ENCODE results near the gene OXER1.
A peak's percentile ranks its signal among the peaks of the same experiment; 100 is the strongest.

OXER1 gene

GRCh38 chr2:42757981-42758740 lies 5.8 kb downstream of the OXER1 start:
- no peaks in the 10 kb centered on the region for H3K27me3 ChIP-seq (ENCODE audit: insufficient read depth, low read depth)
- H2AFZ ChIP-seq (ENCODE audit: low read depth), result no peak overlapping the region
- no peaks in the 10 kb centered on the region for H4K20me1 ChIP-seq (ENCODE audit: insufficient read depth)
- TF ChIP-seq CTCF (conservative IDR thresholded peaks at IDR 0.05; ENCODE audit: low read depth, low read length), result no peak
- H3K36me3 ChIP-seq (ENCODE audit: insufficient read depth), result no peaks in the 10 kb centered on the region
- no peaks in the 10 kb centered on the region for H3K79me2 ChIP-seq (ENCODE audit: insufficient read depth, low read depth)
- peaks cover 26% of the 10 kb centered on the region for H3K4me1 ChIP-seq (ENCODE audit: low read depth, poor library complexity, severe bottlenecking)
- no peak overlapping the region for H3K27ac ChIP-seq
- no peak overlapping the region for H3K9ac ChIP-seq
- H3K4me2 ChIP-seq, result no peak overlapping the region
- H3K4me3 ChIP-seq (IDR thresholded peaks at IDR 0.05; ENCODE audit: insufficient read depth, low read depth, low read length), result no peak overlapping the region

- H3K36me3 ChIP-seq (ENCODE audit: insufficient read depth), result no peaks in the 10 kb centered on the region
- no peak overlapping the region for H2AFZ ChIP-seq (ENCODE audit: low read depth)
- no peaks in the 10 kb centered on the region for H3K79me2 ChIP-seq (ENCODE audit: insufficient read depth, low read depth)
- H3K27me3 ChIP-seq (ENCODE audit: insufficient read depth, low read depth), result no peaks in the 10 kb centered on the region
- no peak overlapping the region for H3K27ac ChIP-seq
- H3K9ac ChIP-seq, result no peak overlapping the region
- H4K20me1 ChIP-seq (ENCODE audit: insufficient read depth), result no peaks in the 10 kb centered on the region
- no peak for TF ChIP-seq CTCF (conservative IDR thresholded peaks at IDR 0.05; ENCODE audit: low read depth, low read length)
- H3K4me1 ChIP-seq (ENCODE audit: low read depth, poor library complexity, severe bottlenecking), result peaks cover 37% of the 10 kb centered on the region
- H3K4me3 ChIP-seq (IDR thresholded peaks at IDR 0.05; ENCODE audit: insufficient read depth, low read depth, low read length), result no peak overlapping the region
- no peak overlapping the region for H3K4me2 ChIP-seq
These were observed 6.9 kb downstream of the OXER1 start for GRCh38 chr2:42756966-42757513.

- no peak overlapping the region for H3K27ac ChIP-seq
- H3K4me1 ChIP-seq (ENCODE audit: low read depth, poor library complexity, severe bottlenecking), result peaks cover 38% of the 10 kb centered on the region
- H3K9ac ChIP-seq, result no peak overlapping the region; the same call in 1 of the 2 replicates
- no peak overlapping the region for H3K4me2 ChIP-seq
- no peaks in the 10 kb centered on the region for H4K20me1 ChIP-seq (ENCODE audit: insufficient read depth)
- H3K27me3 ChIP-seq (ENCODE audit: insufficient read depth, low read depth), result no peaks in the 10 kb centered on the region
- H2AFZ ChIP-seq (ENCODE audit: low read depth), result no peak overlapping the region
- H3K36me3 ChIP-seq (ENCODE audit: insufficient read depth), result no peaks in the 10 kb centered on the region
- H3K4me3 ChIP-seq (IDR thresholded peaks at IDR 0.05; ENCODE audit: insufficient read depth, low read depth, low read length), result no peak overlapping the region
- H3K79me2 ChIP-seq (ENCODE audit: insufficient read depth, low read depth), result no peaks in the 10 kb centered on the region
- no peak for TF ChIP-seq CTCF (conservative IDR thresholded peaks at IDR 0.05; ENCODE audit: low read depth, low read length)
These were observed 7.7 kb downstream of the OXER1 start for GRCh38 chr2:42756150-42756775.

GRCh38 chr2:42755191-42755880 lies 8.6 kb downstream of the OXER1 start:
- Histone ChIP-seq H3K27me3 (ENCODE audit: insufficient read depth, low read depth) (no peaks in the 10 kb centered on the region), H3K36me3 (ENCODE audit: insufficient read depth) (no peaks in the 10 kb centered on the region), H3K9ac (no peak overlapping the region; the same call in 1 of the 2 replicates), H3K27ac (peak overlapping the region; percentile 75; the same call in 1 of the 2 replicates), H3K79me2 (ENCODE audit: insufficient read depth, low read depth) (no peaks in the 10 kb centered on the region), H4K20me1 (ENCODE audit: insufficient read depth) (no peaks in the 10 kb centered on the region), H3K4me2 (peak overlapping the region; percentile 69; the same call in 1 of the 2 replicates), H3K4me1 (ENCODE audit: low read depth, poor library complexity, severe bottlenecking) (peaks cover 44% of the 10 kb centered on the region), H2AFZ (ENCODE audit: low read depth) (peak overlapping the region; percentile 14; the same call in 1 of the 2 replicates), H3K4me3 (IDR thresholded peaks at IDR 0.05; ENCODE audit: insufficient read depth, low read depth, low read length) (no peak overlapping the region)
- TF ChIP-seq CTCF (conservative IDR thresholded peaks at IDR 0.05; ENCODE audit: low read depth, low read length), result no peak

Data from KMS-11 (cell line).